CD1c-positive myeloid dendritic cell (primary cell): ENCODE measurements around the gene OVOL2.

Source experiments
- DNase-seq: peaks from one replicate; pipeline ENCODE4 v3.0.0-alpha.2; 2016; ENCODE audit errors: extremely low spot score

The OVOL2 gene

DNA sequence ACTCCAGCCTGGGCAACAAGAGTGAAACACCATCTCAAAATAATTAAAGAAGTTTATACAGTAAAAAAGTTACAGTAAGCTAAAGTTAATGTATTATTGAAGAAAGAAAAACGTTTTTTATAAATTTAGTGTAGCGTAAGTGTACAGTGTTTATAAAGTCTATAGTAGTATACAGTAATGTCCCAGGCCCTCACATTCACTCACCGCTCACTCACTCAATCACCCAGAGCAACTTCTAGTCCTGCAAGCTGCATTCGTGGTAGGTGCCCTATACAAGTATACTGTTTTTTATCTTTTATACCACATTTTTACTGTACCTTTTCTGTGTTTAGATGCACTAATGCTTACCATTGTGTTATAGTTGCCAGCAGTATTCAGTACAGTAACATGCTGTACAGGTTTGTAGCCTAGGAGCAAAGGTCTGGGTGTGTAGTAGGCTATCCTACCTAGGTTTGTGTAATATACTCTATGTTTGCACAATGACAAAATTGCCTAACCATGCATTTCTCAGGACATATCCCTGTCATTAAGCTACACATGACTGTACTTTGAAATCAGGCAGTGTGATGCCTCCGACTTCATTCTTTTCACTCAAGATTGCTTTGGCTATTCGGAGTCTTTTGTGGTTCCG, 72.2 kb downstream of the OVOL2 start:
- no peak for DNase-seq

GRCh38 chr20:17976305-17976704, 81.4 kb downstream of the OVOL2 start:
- DNase-seq, result no peak
